ENCODE data around the gene SAPCD2.

The SAPCD2 gene

GRCh38 chr9:137016436-137016835 lies 53.9 kb downstream of the SAPCD2 start:
- H3K36me3 ChIP-seq: peaks cover 96% of the 10 kb centered on the region
- no peak for TF ChIP-seq CTCF (IDR thresholded peaks at IDR 0.05)
- H3K4me3 ChIP-seq (ENCODE audit: low read depth in 1 of 2, low read length in 1 of 2): no peak overlapping the region
- no peaks in the 10 kb centered on the region for H3K4me1 ChIP-seq (ENCODE audit: control insufficient read depth in 1 of 2, insufficient read depth in 1 of 2, low read depth in 1 of 2, low read length in 1 of 2)
- no peaks in the 10 kb centered on the region for H3K27me3 ChIP-seq
- no peak overlapping the region for H3K27ac ChIP-seq
- H3K9me3 ChIP-seq: no peaks in the 10 kb centered on the region

- no peak overlapping the region for H3K4me3 ChIP-seq (ENCODE audit: low read depth in 1 of 2, low read length in 1 of 2)
- H3K36me3 ChIP-seq: peaks cover 96% of the 10 kb centered on the region
Observed at GRCh38 chr9:137015976-137016375, 54.4 kb downstream of the SAPCD2 start.

GRCh38 chr9:137015540-137015930 lies 54.8 kb downstream of the SAPCD2 start:
- no peaks in the 10 kb centered on the region for H3K27me3 ChIP-seq
- no peak overlapping the region for H3K4me3 ChIP-seq (ENCODE audit: low read depth in 1 of 2, low read length in 1 of 2)
- no peak for TF ChIP-seq CTCF (IDR thresholded peaks at IDR 0.05)
- H3K9me3 ChIP-seq: no peaks in the 10 kb centered on the region
- no peak overlapping the region for H3K27ac ChIP-seq
- peaks cover 96% of the 10 kb centered on the region for H3K36me3 ChIP-seq
- H3K4me1 ChIP-seq (ENCODE audit: control insufficient read depth in 1 of 2, insufficient read depth in 1 of 2, low read depth in 1 of 2, low read length in 1 of 2): no peaks in the 10 kb centered on the region

More at GRCh38 chr9:137015976-137016375, 54.4 kb downstream of the SAPCD2 start:
- H3K27me3 ChIP-seq: no peaks in the 10 kb centered on the region
- no peak overlapping the region for H3K27ac ChIP-seq
- H3K9me3 ChIP-seq: no peaks in the 10 kb centered on the region
- H3K4me1 ChIP-seq (ENCODE audit: control insufficient read depth in 1 of 2, insufficient read depth in 1 of 2, low read depth in 1 of 2, low read length in 1 of 2): no peaks in the 10 kb centered on the region
- TF ChIP-seq CTCF (IDR thresholded peaks at IDR 0.05): no peak

- Histone ChIP-seq H3K36me3 (peaks cover 96% of the 10 kb centered on the region), H3K4me1 (ENCODE audit: control insufficient read depth in 1 of 2, insufficient read depth in 1 of 2, low read depth in 1 of 2, low read length in 1 of 2) (no peaks in the 10 kb centered on the region), H3K27ac (no peak overlapping the region), H3K27me3 (no peaks in the 10 kb centered on the region), H3K9me3 (no peaks in the 10 kb centered on the region), H3K4me3 (ENCODE audit: low read depth in 1 of 2, low read length in 1 of 2) (no peak overlapping the region)
- TF ChIP-seq CTCF (IDR thresholded peaks at IDR 0.05): no peak
Observed at GRCh38 chr9:137014776-137015539, 55.4 kb downstream of the SAPCD2 start.

GRCh38 chr9:137014166-137014565 lies 56.2 kb downstream of the SAPCD2 start:
- H3K27me3 ChIP-seq: no peaks in the 10 kb centered on the region
- H3K27ac ChIP-seq: no peak overlapping the region
- no peak overlapping the region for H3K4me3 ChIP-seq (ENCODE audit: low read depth in 1 of 2, low read length in 1 of 2)
- peaks cover 98% of the 10 kb centered on the region for H3K36me3 ChIP-seq
- H3K9me3 ChIP-seq: no peaks in the 10 kb centered on the region
- no peaks in the 10 kb centered on the region for H3K4me1 ChIP-seq (ENCODE audit: control insufficient read depth in 1 of 2, insufficient read depth in 1 of 2, low read depth in 1 of 2, low read length in 1 of 2)
- no peak for TF ChIP-seq CTCF (IDR thresholded peaks at IDR 0.05)
